Calu3 (cell line): ENCODE data around the gene ZNF76. TPM values are rescaled to one million over a fixed set of nuclear protein-coding genes. Genes with fewer than 3 reads are reported as not detected.

Experiments
- BruUV-seq: library from RNA; stranded (reverse); fragments of 400-500 nt; replicated peaks from 2 replicates; lab custom pipeline; 2021; lab: Mats Ljungman, UMichigan
- CTCF ChIA-PET: fragments of 300-600 bp; sonication (Branson Sonifier 250); formaldehyde crosslinking; loops from one replicate; lab custom pipeline; 2022; ENCODE audit warnings: antibody characterized with exemption; lab: Charles Lee
- DNase-seq: peaks from one replicate; pipeline ENCODE4 v3.0.0; 2022
- H3K27ac Mint-ChIP-seq: one replicate; pipeline ENCODE4 v1.8.0; 2022; ENCODE audit warnings: mixed read lengths; ENCODE audit not compliant: unreplicated experiment
- H3K27me3 Mint-ChIP-seq: one replicate; pipeline ENCODE4 v1.8.0; 2022; ENCODE audit warnings: mixed read lengths; ENCODE audit not compliant: unreplicated experiment
- H3K36me3 Mint-ChIP-seq: one replicate; pipeline ENCODE4 v1.8.0; 2022; ENCODE audit warnings: mild to moderate bottlenecking, moderate library complexity, mixed read lengths; ENCODE audit not compliant: insufficient read depth, unreplicated experiment
- H3K4me1 Mint-ChIP-seq: one replicate; pipeline ENCODE4 v1.8.0; 2022; ENCODE audit warnings: mild to moderate bottlenecking, low read depth, mixed read lengths; ENCODE audit not compliant: unreplicated experiment
- H3K4me3 Mint-ChIP-seq: one replicate; pipeline ENCODE4 v1.8.0; 2022; ENCODE audit warnings: mild to moderate bottlenecking, low read depth, moderate library complexity, mixed read lengths; ENCODE audit not compliant: unreplicated experiment
- H3K9me3 Mint-ChIP-seq: one replicate; pipeline ENCODE4 v1.8.0; 2022; ENCODE audit warnings: low read depth, mixed read lengths; ENCODE audit not compliant: unreplicated experiment
- CTCF ChIP-seq: fragments of 200-600 bp; IDR thresholded peaks from one replicate; pipeline ENCODE4 v1.8.0; 2022; ENCODE audit warnings: antibody characterized with exemption; ENCODE audit not compliant: unreplicated experiment
- intact Hi-C: fragments of 100-400 bp; cut with micrococcal nuclease; formaldehyde crosslinking; loops from one replicate; pipeline ENCODE4 v1.10.0; 2022; ENCODE audit not compliant: unreplicated experiment
- total RNA-seq: library from RNA; stranded (reverse); gene quantifications from 2 replicates; pipeline ENCODE4 v1.2.3, GENCODE V29; 2022

Gene ZNF76
- total RNA-seq, 1 experiment from 2014 or later, result 60.0 TPM

GRCh38 chr6:35265523-35265922 is 6.0 kb downstream of the ZNF76 start:
- no peak for TF ChIP-seq CTCF
- intact Hi-C loops, result no loop called here
- BruUV-seq, result no TSS peak

GRCh38 chr6:35267446-35267845 is 7.9 kb downstream of the ZNF76 start:
- Mint-ChIP-seq H3K27ac (no peak overlapping the region), H3K36me3 (no peaks in the 10 kb centered on the region), H3K27me3 (no peaks in the 10 kb centered on the region), H3K4me3 (no peak overlapping the region), H3K4me1 (peaks cover 28% of the 10 kb centered on the region), H3K9me3 (no peaks in the 10 kb centered on the region)
- BruUV-seq, result no TSS peak
- CTCF ChIA-PET, result no interaction called here
- TF ChIP-seq CTCF, result no peak
- intact Hi-C loops, result no loop called here
- no peak for DNase-seq

More at GRCh38 chr6:35265523-35265922, 6.0 kb downstream of the ZNF76 start:
- peaks cover 5% of the 10 kb centered on the region for H3K36me3 Mint-ChIP-seq
- no peaks in the 10 kb centered on the region for H3K9me3 Mint-ChIP-seq
- no peak overlapping the region for H3K4me3 Mint-ChIP-seq
- H3K4me1 Mint-ChIP-seq, result peaks cover 44% of the 10 kb centered on the region
- no peak for DNase-seq
- H3K27me3 Mint-ChIP-seq, result no peaks in the 10 kb centered on the region
- CTCF ChIA-PET, result no interaction called here
- no peak overlapping the region for H3K27ac Mint-ChIP-seq

GRCh38 chr6:35267897-35268296 is 8.4 kb downstream of the ZNF76 start:
- intact Hi-C loops, result no loop called here

GRCh38 chr6:35272005-35272404 is 12.5 kb downstream of the ZNF76 start:
- intact Hi-C loops, result no loop called here
- no peaks in the 10 kb centered on the region for H3K9me3 Mint-ChIP-seq
- no peak overlapping the region for H3K27ac Mint-ChIP-seq
- no peaks in the 10 kb centered on the region for H3K36me3 Mint-ChIP-seq
- CTCF ChIA-PET, result no interaction called here
- no TSS peak for BruUV-seq
- H3K4me3 Mint-ChIP-seq, result no peak overlapping the region
- TF ChIP-seq CTCF, result no peak
- no peaks in the 10 kb centered on the region for H3K4me1 Mint-ChIP-seq
- H3K27me3 Mint-ChIP-seq, result no peaks in the 10 kb centered on the region
- DNase-seq, result no peak

More at GRCh38 chr6:35267897-35268296, 8.4 kb downstream of the ZNF76 start:
- Mint-ChIP-seq H3K4me3 (no peak overlapping the region), H3K27ac (no peak overlapping the region), H3K27me3 (no peaks in the 10 kb centered on the region), H3K4me1 (peaks cover 23% of the 10 kb centered on the region), H3K36me3 (no peaks in the 10 kb centered on the region), H3K9me3 (no peaks in the 10 kb centered on the region)
- no TSS peak for BruUV-seq
- no peak for DNase-seq
- CTCF ChIA-PET, result no interaction called here
- no peak for TF ChIP-seq CTCF
